ENCODE results near the gene PNLDC1.

GRCh38 chr6:159761129-159761872 lies 38.8 kb upstream of the PNLDC1 start:
- no peak for TF ChIP-seq CTCF (IDR thresholded peaks at IDR 0.05; ENCODE audit: low read depth, low read length)
- no peak for TF ChIP-seq POLR2A (IDR thresholded peaks at IDR 0.05; ENCODE audit: extremely low read depth, insufficient read length)
